NT2/D1 (cell line): ENCODE measurements around the gene RNF223.
"Not testable (repeated sequence)": the region's sequence is repeated elsewhere in the genome, so short reads cannot be mapped to it uniquely, and the experiment has no call there.

ENCODE experiments used
- DNase-seq: peaks from one replicate; pipeline ENCODE4 v3.0.0-alpha.2; 2011; ENCODE audit warnings: low read depth, low spot score
- H3K27me3 ChIP-seq: 2 replicates; pipeline ENCODE4 v1.6.0; 2011; ENCODE audit warnings: mild to moderate bottlenecking; ENCODE audit not compliant: insufficient read length, insufficient read depth
- H3K36me3 ChIP-seq: 2 replicates; pipeline ENCODE4 v1.6.1; 2011; ENCODE audit warnings: mild to moderate bottlenecking, low read length, mixed read lengths; ENCODE audit not compliant: insufficient read depth, insufficient read length
- H3K4me1 ChIP-seq: 2 replicates; pipeline ENCODE4 v1.5.1; 2011; ENCODE audit not compliant: insufficient read depth, insufficient read length
- H3K4me3 ChIP-seq: 2 replicates; pipeline ENCODE4 v1.5.1; 2011; ENCODE audit warnings: low read depth; ENCODE audit not compliant: insufficient read length
- H3K9ac ChIP-seq: 2 replicates; pipeline ENCODE4 v1.6.0; 2011; ENCODE audit warnings: low read depth; ENCODE audit not compliant: insufficient read length
- H3K9me3 ChIP-seq: 2 replicates; pipeline ENCODE4 v1.5.1; 2011; ENCODE audit warnings: mild to moderate bottlenecking, low read length; ENCODE audit not compliant: insufficient read depth
- SUZ12 ChIP-seq: IDR thresholded peaks from 2 replicates; pipeline ENCODE4 v1.6.1; 2011; ENCODE audit not compliant: insufficient read length, insufficient read depth; ENCODE audit errors: extremely low read depth
- YY1 ChIP-seq: IDR thresholded peaks from 2 replicates; pipeline ENCODE4 v1.6.1; 2011; ENCODE audit not compliant: insufficient read length, insufficient read depth
- ZNF274 ChIP-seq: IDR thresholded peaks from 2 replicates; pipeline ENCODE4 v1.6.1; 2011; ENCODE audit warnings: mild to moderate bottlenecking, low read depth, low read length

RNF223 gene

GRCh38 chr1:1033731-1034438 lies 40.2 kb downstream of the RNF223 start:
- Histone ChIP-seq H3K9me3 (no peaks in the 10 kb centered on the region), H3K9ac (peak overlapping the region; percentile 56), H3K27me3 (no peaks in the 10 kb centered on the region), H3K4me3 (peak overlapping the region; percentile 28), H3K36me3 (peaks cover 45% of the 10 kb centered on the region), H3K4me1 (peaks cover 31% of the 10 kb centered on the region)
- TF ChIP-seq YY1 = no peak
- TF ChIP-seq ZNF274 = no peak
- no peak for TF ChIP-seq SUZ12
- no peak for DNase-seq

DNA sequence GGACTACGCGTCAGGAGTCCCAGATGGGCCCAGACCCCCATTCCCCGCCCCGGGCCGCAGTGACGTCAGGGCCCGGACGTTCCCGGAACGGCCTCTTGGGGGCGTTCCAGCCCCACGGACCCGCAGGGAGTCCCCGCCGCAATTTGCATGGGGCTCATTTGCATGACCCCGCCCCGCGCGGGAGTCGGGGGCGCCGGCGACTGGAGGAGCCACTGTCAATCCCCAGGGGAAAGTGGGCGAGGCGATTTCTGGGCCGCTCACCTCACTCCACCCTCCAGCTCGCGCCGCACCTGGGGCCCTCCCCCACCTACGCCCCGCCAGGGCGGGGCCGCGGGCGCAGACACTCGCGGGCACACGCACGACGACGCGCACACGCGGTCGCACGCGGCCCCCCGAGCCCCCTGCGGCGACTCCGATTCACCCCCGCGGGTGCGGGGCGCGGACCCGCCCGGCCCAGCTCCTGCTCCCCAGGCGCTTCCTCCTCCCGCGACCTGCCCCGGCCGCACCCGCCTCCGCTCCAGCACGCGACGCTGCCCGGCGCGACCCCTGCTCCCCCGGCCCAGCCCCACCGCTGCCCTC lies 41.0 kb downstream of the RNF223 start:
- TF ChIP-seq SUZ12 (no peak), ZNF274 (no peak), YY1 (no peak)
- Histone ChIP-seq H3K9me3 (no peaks in the 10 kb centered on the region), H3K4me1 (peaks cover 30% of the 10 kb centered on the region), H3K36me3 (peaks cover 37% of the 10 kb centered on the region), H3K9ac (no peak overlapping the region), H3K27me3 (no peaks in the 10 kb centered on the region), H3K4me3 (peak overlapping the region; percentile 19)
- peak; percentile 86 for DNase-seq

GRCh38 chr1:1032424-1032823 lies 41.7 kb downstream of the RNF223 start:
- Histone ChIP-seq H3K27me3 (no peaks in the 10 kb centered on the region), H3K9ac (no peak overlapping the region), H3K4me3 (no peak overlapping the region), H3K4me1 (peaks cover 29% of the 10 kb centered on the region), H3K36me3 (peaks cover 38% of the 10 kb centered on the region), H3K9me3 (no peaks in the 10 kb centered on the region)
- no peak for TF ChIP-seq YY1
- TF ChIP-seq SUZ12 = no peak
- TF ChIP-seq ZNF274 = no peak
- DNase-seq = no peak

GRCh38 chr1:1031659-1032235 lies 42.4 kb downstream of the RNF223 start:
- H3K9ac ChIP-seq = peak overlapping the region; percentile 42
- no peak for TF ChIP-seq SUZ12
- TF ChIP-seq YY1 = no peak
- no peak for TF ChIP-seq ZNF274

DNA sequence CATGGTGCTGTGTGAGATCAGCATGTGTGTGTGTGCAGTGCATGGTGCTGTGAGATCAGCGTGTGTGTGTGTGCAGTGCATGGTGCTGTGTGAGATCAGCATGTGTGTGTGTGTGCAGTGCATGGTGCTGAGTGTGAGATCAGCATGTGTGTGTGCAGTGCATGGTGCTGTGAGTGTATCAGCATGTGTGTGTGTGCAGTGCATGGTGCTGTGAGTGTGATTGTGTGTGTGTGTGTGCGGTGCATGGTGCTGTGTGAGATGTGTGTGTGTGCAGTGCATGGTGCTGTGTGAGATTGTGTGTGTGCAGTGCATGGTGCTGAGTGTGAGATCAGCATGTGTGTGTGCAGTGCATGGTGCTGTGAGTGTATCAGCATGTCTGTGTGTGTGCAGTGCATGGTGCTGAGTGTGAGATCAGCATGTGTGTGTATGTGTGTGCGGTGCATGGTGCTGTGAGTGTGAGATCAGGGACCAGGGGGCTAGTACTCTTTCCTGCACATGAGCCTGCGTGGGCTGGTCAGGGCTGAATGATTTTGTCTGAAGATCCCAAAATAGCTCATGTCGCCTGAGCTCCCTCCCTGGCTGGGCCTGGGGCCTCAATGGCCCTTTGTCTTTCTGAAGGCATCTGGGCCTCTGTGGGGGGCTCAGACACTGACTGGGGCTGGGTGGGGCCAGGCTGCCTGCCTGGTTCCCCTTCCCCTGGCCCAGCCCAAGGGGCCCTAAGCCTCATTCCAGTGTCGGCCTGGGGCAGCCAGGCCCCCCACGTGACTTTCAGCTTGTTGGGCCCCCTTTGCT lies 43.0 kb downstream of the RNF223 start:
- DNase-seq, H3K27me3 ChIP-seq, H3K9me3 ChIP-seq, H3K4me3 ChIP-seq: not testable (repeated sequence)
- Histone ChIP-seq H3K9ac (peak overlapping the region; percentile 52), H3K4me1 (peaks cover 32% of the 10 kb centered on the region), H3K36me3 (peaks cover 40% of the 10 kb centered on the region)

More at GRCh38 chr1:1031659-1032235, 42.4 kb downstream of the RNF223 start:
- peaks cover 40% of the 10 kb centered on the region for H3K36me3 ChIP-seq
- no peaks in the 10 kb centered on the region for H3K9me3 ChIP-seq
- no peak for DNase-seq
- H3K4me1 ChIP-seq = peaks cover 29% of the 10 kb centered on the region
- no peaks in the 10 kb centered on the region for H3K27me3 ChIP-seq
- H3K4me3 ChIP-seq = no peak overlapping the region

- no peaks in the 10 kb centered on the region for H3K9me3 ChIP-seq
- no peak for DNase-seq
- H3K4me3 ChIP-seq = no peak overlapping the region
- peak overlapping the region; percentile 32 for H3K9ac ChIP-seq
- no peaks in the 10 kb centered on the region for H3K27me3 ChIP-seq
- peaks cover 41% of the 10 kb centered on the region for H3K4me1 ChIP-seq
- TF ChIP-seq SUZ12 (no peak), YY1 (no peak), ZNF274 (no peak)
- peaks cover 45% of the 10 kb centered on the region for H3K36me3 ChIP-seq
Observed at GRCh38 chr1:1027791-1028190, 46.3 kb downstream of the RNF223 start.
